ENCODE results near the gene COL4A1. TPM values are rescaled to one million over a fixed set of nuclear protein-coding genes. Genes with fewer than 3 reads are reported as not detected.

The COL4A1 gene
- total RNA-seq, 1 experiment from 2014 or later = not detected

GRCh38 chr13:110233181-110233950 lies 73.6 kb downstream of the COL4A1 start:
- H3K27me3 ChIP-seq (ENCODE audit: low read length) = no peaks in the 10 kb centered on the region
- no peaks in the 10 kb centered on the region for H3K9me3 ChIP-seq (ENCODE audit: low read length)
- no peak overlapping the region for H3K27ac ChIP-seq (ENCODE audit: low read length)
- H3K4me2 ChIP-seq (ENCODE audit: low read depth, low read length, poor library complexity, severe bottlenecking) = no peak overlapping the region
- no peaks in the 10 kb centered on the region for H3K79me2 ChIP-seq (ENCODE audit: low read length)
- no peak overlapping the region for H3K9ac ChIP-seq (ENCODE audit: low read length)
- DNase-seq = no peak
- H2AFZ ChIP-seq (ENCODE audit: low read length) = no peak overlapping the region
- H3K9me2 ChIP-seq (replicated peaks; ENCODE audit: insufficient read depth, low read length) = no peaks in the 10 kb centered on the region
- no peaks in the 10 kb centered on the region for H3K36me3 ChIP-seq (ENCODE audit: insufficient read depth, low read length)
- no peak overlapping the region for H3K4me3 ChIP-seq (ENCODE audit: low read length)
- no peaks in the 10 kb centered on the region for H3K4me1 ChIP-seq (ENCODE audit: low read length)
- H4K20me1 ChIP-seq (ENCODE audit: insufficient read depth, low read depth, low read length) = no peaks in the 10 kb centered on the region

- Histone ChIP-seq H3K4me2 (ENCODE audit: low read depth, low read length, poor library complexity, severe bottlenecking) (no peak overlapping the region), H3K4me3 (ENCODE audit: low read length) (no peak overlapping the region), H3K79me2 (ENCODE audit: low read length) (no peaks in the 10 kb centered on the region), H3K9ac (ENCODE audit: low read length) (no peak overlapping the region), H3K9me3 (ENCODE audit: low read length) (no peaks in the 10 kb centered on the region), H3K36me3 (ENCODE audit: insufficient read depth, low read length) (no peaks in the 10 kb centered on the region), H3K27me3 (ENCODE audit: low read length) (no peaks in the 10 kb centered on the region), H3K27ac (ENCODE audit: low read length) (no peak overlapping the region), H4K20me1 (ENCODE audit: insufficient read depth, low read depth, low read length) (no peaks in the 10 kb centered on the region), H3K4me1 (ENCODE audit: low read length) (no peaks in the 10 kb centered on the region), H2AFZ (ENCODE audit: low read length) (no peak overlapping the region), H3K9me2 (replicated peaks; ENCODE audit: insufficient read depth, low read length) (no peaks in the 10 kb centered on the region)
- DNase-seq = no peak
These were observed 74.2 kb downstream of the COL4A1 start for GRCh38 chr13:110232756-110233155.

- no peaks in the 10 kb centered on the region for H3K36me3 ChIP-seq (ENCODE audit: insufficient read depth, low read length)
- H3K4me3 ChIP-seq (ENCODE audit: low read length) = no peak overlapping the region
- no peak overlapping the region for H3K4me2 ChIP-seq (ENCODE audit: low read depth, low read length, poor library complexity, severe bottlenecking)
- H3K9me2 ChIP-seq (replicated peaks; ENCODE audit: insufficient read depth, low read length) = no peaks in the 10 kb centered on the region
- no peaks in the 10 kb centered on the region for H3K79me2 ChIP-seq (ENCODE audit: low read length)
- H3K27me3 ChIP-seq (ENCODE audit: low read length) = no peaks in the 10 kb centered on the region
- H2AFZ ChIP-seq (ENCODE audit: low read length) = no peak overlapping the region
- H3K9ac ChIP-seq (ENCODE audit: low read length) = no peak overlapping the region
- no peak for DNase-seq
- no peaks in the 10 kb centered on the region for H4K20me1 ChIP-seq (ENCODE audit: insufficient read depth, low read depth, low read length)
- H3K9me3 ChIP-seq (ENCODE audit: low read length) = no peaks in the 10 kb centered on the region
- H3K27ac ChIP-seq (ENCODE audit: low read length) = no peak overlapping the region
- H3K4me1 ChIP-seq (ENCODE audit: low read length) = no peaks in the 10 kb centered on the region
These were observed 74.8 kb downstream of the COL4A1 start for GRCh38 chr13:110232142-110232541.

- no peaks in the 10 kb centered on the region for H3K9me2 ChIP-seq (replicated peaks; ENCODE audit: insufficient read depth, low read length)
- H3K36me3 ChIP-seq (ENCODE audit: insufficient read depth, low read length) = no peaks in the 10 kb centered on the region
- H2AFZ ChIP-seq (ENCODE audit: low read length) = no peak overlapping the region
- no peak overlapping the region for H3K9ac ChIP-seq (ENCODE audit: low read length)
- no peaks in the 10 kb centered on the region for H3K4me1 ChIP-seq (ENCODE audit: low read length)
- DNase-seq = no peak
- H4K20me1 ChIP-seq (ENCODE audit: insufficient read depth, low read depth, low read length) = no peaks in the 10 kb centered on the region
- H3K4me3 ChIP-seq (ENCODE audit: low read length) = no peak overlapping the region
- no peaks in the 10 kb centered on the region for H3K9me3 ChIP-seq (ENCODE audit: low read length)
- H3K27me3 ChIP-seq (ENCODE audit: low read length) = no peaks in the 10 kb centered on the region
- no peak overlapping the region for H3K27ac ChIP-seq (ENCODE audit: low read length)
- no peaks in the 10 kb centered on the region for H3K79me2 ChIP-seq (ENCODE audit: low read length)
- no peak overlapping the region for H3K4me2 ChIP-seq (ENCODE audit: low read depth, low read length, poor library complexity, severe bottlenecking)
These were observed 75.5 kb downstream of the COL4A1 start for GRCh38 chr13:110231348-110232047.

GRCh38 chr13:110230661-110231347 lies 76.2 kb downstream of the COL4A1 start:
- no peak for DNase-seq
- no peaks in the 10 kb centered on the region for H3K9me2 ChIP-seq (replicated peaks; ENCODE audit: insufficient read depth, low read length)
- H4K20me1 ChIP-seq (ENCODE audit: insufficient read depth, low read depth, low read length) = no peaks in the 10 kb centered on the region

GRCh38 chr13:110229905-110230563 lies 76.9 kb downstream of the COL4A1 start:
- Histone ChIP-seq H3K4me3 (ENCODE audit: low read length) (no peak overlapping the region), H3K9me3 (ENCODE audit: low read length) (no peaks in the 10 kb centered on the region), H3K36me3 (ENCODE audit: insufficient read depth, low read length) (no peaks in the 10 kb centered on the region), H3K4me2 (ENCODE audit: low read depth, low read length, poor library complexity, severe bottlenecking) (no peak overlapping the region), H3K9ac (ENCODE audit: low read length) (no peak overlapping the region), H2AFZ (ENCODE audit: low read length) (no peak overlapping the region), H3K27me3 (ENCODE audit: low read length) (no peaks in the 10 kb centered on the region), H3K4me1 (ENCODE audit: low read length) (no peaks in the 10 kb centered on the region), H4K20me1 (ENCODE audit: insufficient read depth, low read depth, low read length) (no peaks in the 10 kb centered on the region), H3K79me2 (ENCODE audit: low read length) (no peaks in the 10 kb centered on the region), H3K9me2 (replicated peaks; ENCODE audit: insufficient read depth, low read length) (no peaks in the 10 kb centered on the region), H3K27ac (ENCODE audit: low read length) (no peak overlapping the region)
- no peak for DNase-seq

More at GRCh38 chr13:110230661-110231347, 76.2 kb downstream of the COL4A1 start:
- Histone ChIP-seq H2AFZ (ENCODE audit: low read length) (no peak overlapping the region), H3K4me1 (ENCODE audit: low read length) (no peaks in the 10 kb centered on the region), H3K36me3 (ENCODE audit: insufficient read depth, low read length) (no peaks in the 10 kb centered on the region), H3K9ac (ENCODE audit: low read length) (no peak overlapping the region), H3K9me3 (ENCODE audit: low read length) (no peaks in the 10 kb centered on the region), H3K4me3 (ENCODE audit: low read length) (no peak overlapping the region), H3K4me2 (ENCODE audit: low read depth, low read length, poor library complexity, severe bottlenecking) (no peak overlapping the region), H3K27ac (ENCODE audit: low read length) (no peak overlapping the region), H3K27me3 (ENCODE audit: low read length) (no peaks in the 10 kb centered on the region), H3K79me2 (ENCODE audit: low read length) (no peaks in the 10 kb centered on the region)

- no peak overlapping the region for H3K27ac ChIP-seq (ENCODE audit: low read length)
- no peak for DNase-seq
- no peaks in the 10 kb centered on the region for H3K36me3 ChIP-seq (ENCODE audit: insufficient read depth, low read length)
- no peaks in the 10 kb centered on the region for H3K9me2 ChIP-seq (replicated peaks; ENCODE audit: insufficient read depth, low read length)
- no peaks in the 10 kb centered on the region for H3K27me3 ChIP-seq (ENCODE audit: low read length)
- H3K9me3 ChIP-seq (ENCODE audit: low read length) = no peaks in the 10 kb centered on the region
- no peaks in the 10 kb centered on the region for H4K20me1 ChIP-seq (ENCODE audit: insufficient read depth, low read depth, low read length)
- H3K79me2 ChIP-seq (ENCODE audit: low read length) = no peaks in the 10 kb centered on the region
- H2AFZ ChIP-seq (ENCODE audit: low read length) = no peak overlapping the region
- H3K4me1 ChIP-seq (ENCODE audit: low read length) = no peaks in the 10 kb centered on the region
- no peak overlapping the region for H3K4me2 ChIP-seq (ENCODE audit: low read depth, low read length, poor library complexity, severe bottlenecking)
- no peak overlapping the region for H3K9ac ChIP-seq (ENCODE audit: low read length)
- no peak overlapping the region for H3K4me3 ChIP-seq (ENCODE audit: low read length)
These were observed 77.7 kb downstream of the COL4A1 start for GRCh38 chr13:110228936-110229904.

Data from Karpas-422 (cell line).